K562 (cell line): ENCODE results near the gene SOS1. TPM values are rescaled to one million over a fixed set of nuclear protein-coding genes. Genes with fewer than 3 reads are reported as not detected.

Experiments
- ATAC-seq: fragments of 200-7000 bp; cut with Tn5 transposase; 3 replicates; pipeline ENCODE4 v1.9.1; 2020; ENCODE audit warnings: moderate library complexity
- BruUV-seq: library from RNA; stranded (reverse); fragments of 400-500 nt; replicated peaks from 2 replicates; lab custom pipeline; 2021; lab: Mats Ljungman, UMichigan
- CTCF ChIA-PET: fragments of 300-600 bp; formaldehyde crosslinking; extraction: SDS; loops from one replicate; lab custom pipeline; 2021; ENCODE audit warnings: low intra/inter-chr PET ratio; lab: Yijun Ruan, JAX
- POLR2A ChIA-PET: fragments of 300-600, 350-650 bp; sonication (Branson Sonifier 250); formaldehyde crosslinking; extraction: SDS; loops from one replicate; lab custom pipeline; 2021; ENCODE audit warnings: antibody characterized with exemption, inconsistent platforms; lab: Yijun Ruan, JAX
- DNase-seq, 4 experiments: peaks; one replicate each; pipeline versions ENCODE4 v3.0.0 to v3.0.0-alpha.2; 2011 to 2018; ENCODE audit warnings: low spot score in 3 of 4, mixed read lengths in 3 of 4; ENCODE audit errors: extremely low read depth in 1 of 4
- FAIRE-seq: peaks from 2 replicates; lab custom pipeline; 2011; peaks lifted over from hg19 to GRCh38; lab: Jason Lieb, UNC
- H2AFZ ChIP-seq: 2 replicates; pipeline ENCODE4 v1.6.0; 2011; ENCODE audit warnings: low read depth, low read length, control low read depth, inconsistent platforms
- H3K27ac ChIP-seq: fragments of 200-600 bp; 3 replicates; pipeline ENCODE4 v1.8.0; 2011; ENCODE audit warnings: low read depth, mild to moderate bottlenecking, control low read depth, inconsistent platforms, low read length, moderate library complexity, mixed read lengths; ENCODE audit errors: extremely low read depth
- H3K27me3 ChIP-seq, 2 experiments: fragments of 300-600 bp in 1 of 2; 2 replicates in 1 of 2; 3 replicates in 1 of 2; pipeline versions ENCODE4 v1.6.0 to v1.8.0; 2011; ENCODE audit warnings: inconsistent platforms in 2 of 2, low read length in 2 of 2, mild to moderate bottlenecking in 1 of 2, mixed read lengths in 1 of 2, moderate library complexity in 1 of 2; ENCODE audit not compliant: control insufficient read depth in 2 of 2, insufficient read depth in 2 of 2
- H3K36me3 ChIP-seq: fragments of 300-600 bp; 3 replicates; pipeline ENCODE4 v1.8.0; 2011; ENCODE audit warnings: mild to moderate bottlenecking, low read length, inconsistent platforms; ENCODE audit not compliant: control insufficient read depth, insufficient read depth
- H3K4me1 ChIP-seq, 2 experiments: fragments of 200-600 bp in 1 of 2; replicated peaks in 1 of 2; 2 replicates in 1 of 2; 3 replicates in 1 of 2; pipeline versions ENCODE4 v1.5.1 to v1.8.0; 2011; ENCODE audit warnings: inconsistent platforms in 2 of 2, low read length in 2 of 2, mild to moderate bottlenecking in 1 of 2, mixed read lengths in 1 of 2, moderate library complexity in 1 of 2; ENCODE audit not compliant: control insufficient read depth in 2 of 2, insufficient read depth in 2 of 2
- H3K4me2 ChIP-seq: 2 replicates; pipeline ENCODE4 v1.6.1; 2011; ENCODE audit warnings: low read length, control low read depth, inconsistent platforms, mixed read lengths; ENCODE audit not compliant: insufficient read depth
- H3K4me3 ChIP-seq: fragments of 200-600 bp; sonication (generic), shearing (Covaris generic); 2 replicates; pipeline ENCODE4 v1.5.1; 2016; ENCODE audit warnings: control low read depth, inconsistent platforms
- H3K79me2 ChIP-seq: fragments of 200-600 bp; 3 replicates; pipeline ENCODE4 v1.8.0; 2011; ENCODE audit warnings: low read length, inconsistent platforms; ENCODE audit not compliant: control insufficient read depth, insufficient read depth
- H3K9ac ChIP-seq, 2 experiments: 2 replicates each; pipeline versions ENCODE4 v1.6.0 to v1.6.1; 2011; ENCODE audit warnings: low read depth in 2 of 2, low read length in 2 of 2, control low read depth in 1 of 2, inconsistent platforms in 1 of 2, mild to moderate bottlenecking in 1 of 2, mixed read lengths in 1 of 2; ENCODE audit not compliant: insufficient read depth in 1 of 2
- H3K9me1 ChIP-seq: one replicate; pipeline ENCODE4 v1.6.0; 2011; ENCODE audit warnings: inconsistent platforms, mild to moderate bottlenecking, low read length, moderate library complexity; ENCODE audit not compliant: control insufficient read depth, insufficient read depth
- H3K9me3 ChIP-seq: replicated peaks from 2 replicates; pipeline ENCODE4 v1.5.1; 2011; ENCODE audit warnings: low read depth, low read length, inconsistent platforms; ENCODE audit not compliant: control insufficient read depth, insufficient read depth
- H4K20me1 ChIP-seq: replicated peaks from 2 replicates; pipeline ENCODE4 v1.6.1; 2011; ENCODE audit warnings: low read length, inconsistent platforms, mixed read lengths; ENCODE audit not compliant: control insufficient read depth, insufficient read depth
- CBX3 ChIP-seq, 2 experiments: IDR thresholded peaks; 1 replicate in 1 of 2; 2 replicates in 1 of 2; pipeline ENCODE4 v1.6.1; 2012; ENCODE audit warnings: inconsistent platforms in 2 of 2, low read length in 2 of 2, borderline replicate concordance in 1 of 2, control low read depth in 1 of 2
- GATAD2B ChIP-seq: fragments of 450-650 bp; IDR thresholded peaks from 2 replicates; pipeline ENCODE4 v1.6.1; 2017; ENCODE audit warnings: mild to moderate bottlenecking, borderline replicate concordance
- KDM2B ChIP-seq: fragments of 250-450 bp; sonication (Bioruptor Pico); IDR thresholded peaks from 2 replicates; pipeline ENCODE4 v1.8.0; 2021; ENCODE audit warnings: mild to moderate bottlenecking, moderate library complexity
- NCOA6 ChIP-seq: fragments of 450-650 bp; IDR thresholded peaks from 2 replicates; pipeline ENCODE4 v1.6.1; 2017; ENCODE audit warnings: mild to moderate bottlenecking
- ZBTB7A ChIP-seq: IDR thresholded peaks from 2 replicates; pipeline ENCODE4 v1.6.1; 2011; ENCODE audit warnings: low read depth, mild to moderate bottlenecking, low read length, moderate library complexity, borderline replicate concordance; ENCODE audit not compliant: control insufficient read depth
- ZNF175 ChIP-seq: fragments of 200-800 bp; sonication (Bioruptor generic); IDR thresholded peaks from 2 replicates; pipeline ENCODE4 v1.6.1; 2016; ENCODE audit warnings: low read depth, mild to moderate bottlenecking, missing genetic modification characterization, missing compliant biosample characterization
- ZNF766 ChIP-seq: fragments of 200-800 bp; sonication (Bioruptor generic); conservative IDR thresholded peaks from 2 replicates; pipeline ENCODE4 v1.6.1; 2016; ENCODE audit warnings: missing genetic modification characterization, missing compliant biosample characterization
- WGBS: fragments of 100-300 bp; shearing (Covaris generic); methylation state at CpG from one replicate; pipeline ENCODE4 v1.1.6; 2016; ENCODE audit warnings: low coverage, mixed read lengths; ENCODE audit not compliant: insufficient coverage; ENCODE audit errors: missing lambda C conversion rate; 5-methylcytosine and 5-hydroxymethylcytosine counted together
- in situ Hi-C: fragments of 300-500 bp; cut with MboI; formaldehyde crosslinking; loops from 4 replicates; pipeline ENCODE4 v1.15.0; 2018; ENCODE audit warnings: inconsistent platforms, mixed read lengths
- intact Hi-C: fragments of 100-400 bp; cut with micrococcal nuclease; formaldehyde crosslinking; loops from 2 replicates; pipeline ENCODE4 v1.14.2; 2022
- polyA plus RNA-seq, 8 experiments: library from polyadenylated mRNA; depleted of rRNA in 4 of 8; stranded (reverse) in 5 of 8; unstranded in 3 of 8; fragments of >200 nt; fragmentation: Nextera tagmentation in 2 of 8; fragmentation: Illumina TruSeq in 1 of 8; extraction: Ambion mirVana in 2 of 8; extraction: Trizol in 1 of 8; gene quantifications; 2 replicates each; pipeline versions ENCODE4 v1.2.1 to v1.2.3, GENCODE V29; 2011 to 2014; ENCODE audit warnings: inconsistent platforms in 1 of 8, missing spikeins in 1 of 8
- total RNA-seq, 7 experiments: library from RNA; depleted of rRNA in 6 of 7; stranded (reverse); fragments of >200 nt in 6 of 7; fragmentation: Illumina TruSeq in 2 of 7; extraction: Trizol in 2 of 7; gene quantifications; 2 replicates each; pipeline versions ENCODE4 v1.2.1 to v1.2.3, GENCODE V29; 2011 to 2021; ENCODE audit warnings: low replicate concordance in 1 of 7
- TF ChIP-seq, protein P1 (sequence below): fragments of 250-450 bp; sonication (Bioruptor Pico); IDR thresholded peaks from 2 replicates; pipeline ENCODE4 v1.9.0; 2021; ENCODE audit warnings: mild to moderate bottlenecking

Gene SOS1
- total and polyA plus RNA-seq, 9 of the 15 experiments (the other 6 are each of a cell fraction or from before 2014, with no cell fraction given) = 2.5 to 27.1 (median 16.3) TPM

DNA sequence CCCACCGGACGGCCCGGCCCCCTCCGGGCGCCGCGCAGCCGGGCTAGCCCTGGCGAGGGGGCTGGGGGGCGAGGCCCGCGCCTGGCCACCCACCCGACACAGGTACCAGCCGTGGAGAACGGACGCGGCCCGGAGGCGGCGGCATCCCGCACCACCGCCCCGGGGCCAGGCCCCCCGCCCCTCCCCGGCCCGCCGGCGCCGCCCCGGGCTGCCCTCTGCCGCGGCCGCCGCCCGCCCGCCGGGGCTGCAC lies 405 bp downstream of the SOS1 start:
- H4K20me1 ChIP-seq = no peaks in the 10 kb centered on the region
- H2AFZ ChIP-seq = no peak overlapping the region
- H3K79me2 ChIP-seq = peaks cover 73% of the 10 kb centered on the region
- peak overlapping the region; percentile 79 for H3K4me3 ChIP-seq
- ChIA-PET CTCF (interaction anchor here (0.6 to 3.5 kb wide), 3 partner anchors 108 to 380 kb away, joined by 3 to 16 read pairs (median 12); no protein-coding TSS in a partner anchor), POLR2A (interaction anchor here (0.6 to 2.1 kb wide), 9 partner anchors 11 to 700 kb away, joined by 4 to 12 read pairs (median 5); no protein-coding TSS in a partner anchor)
- no peaks in the 10 kb centered on the region for H3K9me1 ChIP-seq
- WGBS = 0% methylated on average over 15 of the region's 37 CpGs
- in situ Hi-C loops = loop anchor here (10.0 kb wide), 1 partner anchor 104 kb away; no protein-coding TSS in a partner anchor
- BruUV-seq = no TSS peak
- ATAC-seq = no peak
- H3K27me3 ChIP-seq = no peaks in the 10 kb centered on the region
- H3K4me1 ChIP-seq = peaks cover 28 to 33% of the 10 kb centered on the region in 2 experiments; a peak in 4 of 5 replicates
- H3K4me2 ChIP-seq = peak overlapping the region; percentile 86; the same call in 1 of the 2 replicates
- H3K9ac ChIP-seq = peak overlapping the region; percentile 76 to 97; a peak in 3 of 4 replicates
- H3K36me3 ChIP-seq = peaks cover 19% of the 10 kb centered on the region; the same call in 2 of the 3 replicates
- intact Hi-C loops = loop anchor here (5.0 to 10.0 kb wide), 3 partner anchors 173 to 368 kb away; partner anchors contain the start of genes MAP4K3 and SRSF7
- DNase-seq = peak in 2 of 4 experiments; percentile 68 to 73
- no peaks in the 10 kb centered on the region for H3K9me3 ChIP-seq
- TF ChIP-seq ZNF175 (0 out of 2 replicates have a peak, but pooled peaks have one; percentile 13), ZBTB7A (0 out of 2 replicates have a peak, but pooled peaks have one; percentile 79), ZNF766 (0 out of 2 replicates have a peak, but pooled peaks have one; percentile 36), CBX3 (IDR thresholded peaks at IDR 0.05; ENCODE audit: borderline replicate concordance in 1 of 2, low read length in 2 of 2) (no peak), NCOA6 (no peak), GATAD2B (0 out of 2 replicates have a peak, but pooled peaks have one; percentile 72), KDM2B (no peak)
- TF ChIP-seq, protein P1, sequence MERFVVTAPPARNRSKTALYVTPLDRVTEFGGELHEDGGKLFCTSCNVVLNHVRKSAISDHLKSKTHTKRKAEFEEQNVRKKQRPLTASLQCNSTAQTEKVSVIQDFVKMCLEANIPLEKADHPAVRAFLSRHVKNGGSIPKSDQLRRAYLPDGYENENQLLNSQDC (CRISPR knock-in tag) = no peak
- peak overlapping the region; percentile 87 for H3K27ac ChIP-seq
- FAIRE-seq = no peak
